ENCODE data around the gene CDCP1. TPM values are rescaled to one million over a fixed set of nuclear protein-coding genes. Genes with fewer than 3 reads are reported as not detected.

Gene CDCP1
- total RNA-seq, 4 donors from 2014 or later: 1.2 to 6.4 (median 2.1) TPM

GRCh38 chr3:45137656-45138181, 8.5 kb downstream of the CDCP1 start:
- no peak overlapping the region for H3K27ac ChIP-seq (replicated peaks in 1 of 4)
- H3K4me3 ChIP-seq: no peak overlapping the region
- H3K27me3 ChIP-seq: no peaks in the 10 kb centered on the region
- peaks cover 6 to 18% (median 12%) of the 10 kb centered on the region in 4 donors for H3K4me1 ChIP-seq
- 87% methylated on average over 5 of the region's 5 CpGs for WGBS
- no peaks in the 10 kb centered on the region for H3K36me3 ChIP-seq
- DNase-seq (ENCODE audit: extremely low spot score): no peak
- H3K9me3 ChIP-seq: no peaks in the 10 kb centered on the region
- TF ChIP-seq EP300 (IDR thresholded peaks at IDR 0.05) (no peak), POLR2A (IDR thresholded peaks at IDR 0.05; ENCODE audit: low read depth) (no peak), POLR2AphosphoS5 (IDR thresholded peaks at IDR 0.05) (no peak), CTCF (IDR thresholded peaks at IDR 0.05) (no peak)
- intact Hi-C loops (cut with DNase I): no loop called here

- DNase-seq (ENCODE audit: extremely low spot score): no peak
These were observed 10.2 kb downstream of the CDCP1 start for GRCh38 chr3:45135959-45136358.

GRCh38 chr3:45134758-45135521, 11.2 kb downstream of the CDCP1 start:
- intact Hi-C loops (cut with DNase I): no loop called here
- H3K36me3 ChIP-seq: no peaks in the 10 kb centered on the region
- peaks cover 6 to 23% (median 12%) of the 10 kb centered on the region in 4 donors for H3K4me1 ChIP-seq
- no peak for DNase-seq (ENCODE audit: extremely low spot score)
- no peak overlapping the region for H3K4me3 ChIP-seq
- WGBS: 88% methylated on average over 4 of the region's 5 CpGs
- no peak overlapping the region for H3K27ac ChIP-seq (replicated peaks in 1 of 4)
- TF ChIP-seq POLR2AphosphoS5 (IDR thresholded peaks at IDR 0.05) (no peak), CTCF (IDR thresholded peaks at IDR 0.05) (no peak), POLR2A (IDR thresholded peaks at IDR 0.05; ENCODE audit: low read depth) (no peak), EP300 (IDR thresholded peaks at IDR 0.05) (no peak)
- no peaks in the 10 kb centered on the region for H3K27me3 ChIP-seq
- no peaks in the 10 kb centered on the region for H3K9me3 ChIP-seq

More at GRCh38 chr3:45135959-45136358, 10.2 kb downstream of the CDCP1 start:
- intact Hi-C loops (cut with DNase I): no loop called here
- Histone ChIP-seq H3K4me1 (peaks cover 6 to 23% (median 12%) of the 10 kb centered on the region in 4 donors), H3K4me3 (no peak overlapping the region), H3K9me3 (no peaks in the 10 kb centered on the region), H3K27ac (replicated peaks in 1 of 4) (no peak overlapping the region), H3K36me3 (no peaks in the 10 kb centered on the region), H3K27me3 (no peaks in the 10 kb centered on the region)
- no peak for TF ChIP-seq CTCF (IDR thresholded peaks at IDR 0.05)
- no peak for TF ChIP-seq POLR2AphosphoS5 (IDR thresholded peaks at IDR 0.05)
- TF ChIP-seq EP300 (IDR thresholded peaks at IDR 0.05): no peak
- TF ChIP-seq POLR2A (IDR thresholded peaks at IDR 0.05; ENCODE audit: low read depth): no peak
- 82% methylated on average over 1 of the region's 1 CpG for WGBS

GRCh38 chr3:45132568-45133211, 13.5 kb downstream of the CDCP1 start:
- TF ChIP-seq CTCF (IDR thresholded peaks at IDR 0.05): no peak
- no peak for TF ChIP-seq EP300 (IDR thresholded peaks at IDR 0.05)
- TF ChIP-seq POLR2AphosphoS5 (IDR thresholded peaks at IDR 0.05): no peak
- no peak for TF ChIP-seq POLR2A (IDR thresholded peaks at IDR 0.05; ENCODE audit: low read depth)
- Histone ChIP-seq H3K4me3 (no peak overlapping the region), H3K4me1 (peaks cover 0 to 13% (median 10%) of the 10 kb centered on the region in 4 donors), H3K9me3 (no peaks in the 10 kb centered on the region), H3K36me3 (no peaks in the 10 kb centered on the region), H3K27me3 (no peaks in the 10 kb centered on the region), H3K27ac (replicated peaks in 1 of 4) (no peak overlapping the region)
- DNase-seq (ENCODE audit: extremely low spot score): no peak
- WGBS: 92% methylated on average over 5 of the region's 5 CpGs
- intact Hi-C loops (cut with DNase I): no loop called here
